ENCODE data around the gene ADSL. TPM values are rescaled to one million over a fixed set of nuclear protein-coding genes. Genes with fewer than 3 reads are reported as not detected.

The ADSL gene
- total RNA-seq, 4 donors from 2014 or later: 36.1 to 71.8 (median 58.1) TPM

DNA sequence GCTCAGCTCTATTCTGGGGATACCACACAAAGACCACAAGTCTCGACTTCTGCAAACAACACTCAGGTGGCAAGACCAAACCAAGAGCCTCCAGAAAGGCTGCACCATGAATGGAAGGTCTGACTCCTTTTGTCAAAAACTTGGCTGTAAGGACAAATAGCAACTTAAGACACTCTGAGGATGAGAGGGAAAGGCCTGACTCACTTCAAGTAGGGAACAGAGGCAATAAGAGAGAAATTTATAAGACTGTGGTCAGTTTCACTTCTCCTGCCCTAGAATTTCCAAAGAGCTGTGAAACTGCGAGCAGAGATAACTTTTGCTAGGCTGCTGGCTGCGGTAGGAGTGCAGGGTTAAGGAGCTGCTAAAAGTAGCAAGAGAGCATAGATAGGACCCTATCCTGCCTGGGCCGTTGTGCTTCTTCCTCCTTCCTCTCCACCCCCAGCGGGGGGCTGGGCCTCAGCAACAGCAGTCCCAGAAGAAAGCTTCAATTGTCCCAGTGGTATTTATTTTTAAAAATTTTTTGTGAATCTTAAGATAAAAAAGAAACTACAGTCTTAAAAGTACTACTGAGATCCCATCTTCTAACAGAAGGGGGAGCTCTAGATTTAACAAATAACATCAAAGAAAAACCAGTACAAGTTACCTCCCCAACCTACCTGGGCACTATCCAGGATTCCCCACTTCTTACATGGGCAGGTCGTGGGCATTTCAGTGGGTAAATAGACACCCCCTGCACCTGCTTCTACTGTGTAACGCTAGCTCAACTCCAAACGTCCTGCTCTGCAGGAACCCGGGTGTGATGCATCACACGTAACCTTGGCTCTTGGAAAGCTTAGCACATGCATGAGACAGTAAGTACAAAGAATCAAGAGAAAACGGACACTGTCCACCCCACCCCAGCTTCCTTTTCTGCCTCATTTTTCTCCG lies 90.5 kb downstream of the ADSL start:
- Histone ChIP-seq H3K27me3 (no peaks in the 10 kb centered on the region), H3K36me3 (peaks cover 0 to 12% (median 0%) of the 10 kb centered on the region in 3 donors), H3K9me3 (no peaks in the 10 kb centered on the region), H3K27ac (peak overlapping the region; percentile 72 to 93 (median 84)), H3K4me3 (peak overlapping the region in 3 of 4 donors; percentile 18 to 32 (median 27)), H3K4me1 (peaks cover 0 to 59% (median 25%) of the 10 kb centered on the region in 4 donors)
- 15 to 17% methylated on average over 12 of the region's 12 CpGs for WGBS, 2 donors
- TF ChIP-seq EP300 (IDR thresholded peaks at IDR 0.05): no peak
- TF ChIP-seq, protein P1, sequence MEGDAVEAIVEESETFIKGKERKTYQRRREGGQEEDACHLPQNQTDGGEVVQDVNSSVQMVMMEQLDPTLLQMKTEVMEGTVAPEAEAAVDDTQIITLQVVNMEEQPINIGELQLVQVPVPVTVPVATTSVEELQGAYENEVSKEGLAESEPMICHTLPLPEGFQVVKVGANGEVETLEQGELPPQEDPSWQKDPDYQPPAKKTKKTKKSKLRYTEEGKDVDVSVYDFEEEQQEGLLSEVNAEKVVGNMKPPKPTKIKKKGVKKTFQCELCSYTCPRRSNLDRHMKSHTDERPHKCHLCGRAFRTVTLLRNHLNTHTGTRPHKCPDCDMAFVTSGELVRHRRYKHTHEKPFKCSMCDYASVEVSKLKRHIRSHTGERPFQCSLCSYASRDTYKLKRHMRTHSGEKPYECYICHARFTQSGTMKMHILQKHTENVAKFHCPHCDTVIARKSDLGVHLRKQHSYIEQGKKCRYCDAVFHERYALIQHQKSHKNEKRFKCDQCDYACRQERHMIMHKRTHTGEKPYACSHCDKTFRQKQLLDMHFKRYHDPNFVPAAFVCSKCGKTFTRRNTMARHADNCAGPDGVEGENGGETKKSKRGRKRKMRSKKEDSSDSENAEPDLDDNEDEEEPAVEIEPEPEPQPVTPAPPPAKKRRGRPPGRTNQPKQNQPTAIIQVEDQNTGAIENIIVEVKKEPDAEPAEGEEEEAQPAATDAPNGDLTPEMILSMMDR (IDR thresholded peaks at IDR 0.05): peak; percentile 62 to 88 (median 68)
- no peak for TF ChIP-seq POLR2A (IDR thresholded peaks at IDR 0.05)
- DNase-seq (ENCODE audit: low spot score in 2 of 2): peak in 1 of 2 donors; percentile 22

Other genes starting within 250 kb of the ADSL start
- gene TNRC6B, start 168.6 kb upstream of the ADSL start, total RNA-seq: 10 to 100 TPM; 41.8 to 50.9 (median 47.8) TPM
- 100 to 1,000 TPM in 1 of 4 donors, 10 to 100 TPM in 3; 47.2 to 106 (median 69.2) TPM for gene SGSM3, start 24.1 kb downstream of the ADSL start, total RNA-seq

Data from tibial nerve (tissue), 4 donors.